H1 (cell line): ENCODE data around the gene FSIP1. TPM values are rescaled to one million over a fixed set of nuclear protein-coding genes. Genes with fewer than 3 reads are reported as not detected.

ENCODE experiments used
- CTCF ChIA-PET: fragments of 300-600 bp; sonication (Branson Sonifier 250); formaldehyde crosslinking; loops from one replicate; lab custom pipeline; 2021; ENCODE audit not compliant: partially characterized antibody; lab: Charles Lee
- POLR2A ChIA-PET: fragments of 300-600 bp; sonication (Branson Sonifier 250); formaldehyde crosslinking; loops from one replicate; lab custom pipeline; 2021; ENCODE audit warnings: inconsistent platforms; ENCODE audit not compliant: partially characterized antibody; lab: Charles Lee
- DNase-seq, 2 experiments: peaks; one replicate each; pipeline versions ENCODE4 v3.0.0 to v3.0.0-alpha.2; 2010 to 2022; ENCODE audit warnings: low spot score in 2 of 2, low read depth in 1 of 2, mixed read lengths in 1 of 2
- FAIRE-seq: peaks from 2 replicates; lab custom pipeline; 2011; peaks lifted over from hg19 to GRCh38; lab: Jason Lieb, UNC
- H2AFZ ChIP-seq: 2 replicates; pipeline ENCODE4 v1.8.1; 2012; ENCODE audit warnings: low read length, inconsistent platforms
- H2AK5ac ChIP-seq: 2 replicates; pipeline ENCODE4 v1.6.1; 2013; ENCODE audit warnings: low read depth, low read length
- H2BK120ac ChIP-seq: replicated peaks from 2 replicates; pipeline ENCODE3; 2013; ENCODE audit warnings: low read depth, low read length, inconsistent platforms
- H2BK12ac ChIP-seq: 2 replicates; pipeline ENCODE4 v1.6.1; 2013; ENCODE audit warnings: low read depth, low read length
- H2BK15ac ChIP-seq: 2 replicates; pipeline ENCODE4 v1.6.1; 2013; ENCODE audit warnings: low read length
- H2BK20ac ChIP-seq: 2 replicates; pipeline ENCODE4 v1.6.1; 2013; ENCODE audit warnings: low read length
- H2BK5ac ChIP-seq: 2 replicates; pipeline ENCODE4 v1.6.1; 2013; ENCODE audit warnings: low read depth, low read length
- H3K14ac ChIP-seq: 2 replicates; pipeline ENCODE4 v1.6.1; 2013; ENCODE audit warnings: inconsistent platforms; ENCODE audit not compliant: insufficient read length
- H3K18ac ChIP-seq: 2 replicates; pipeline ENCODE4 v1.6.1; 2013; ENCODE audit warnings: low read length; ENCODE audit errors: extremely low read depth
- H3K23ac ChIP-seq: 2 replicates; pipeline ENCODE4 v1.6.1; 2013; ENCODE audit warnings: inconsistent platforms; ENCODE audit not compliant: insufficient read length
- H3K23me2 ChIP-seq: 2 replicates; pipeline ENCODE4 v1.6.1; 2013; ENCODE audit warnings: low read depth, low read length
- H3K27ac ChIP-seq: 2 replicates; pipeline ENCODE4 v1.6.1; 2011; ENCODE audit warnings: low read depth, low read length, inconsistent platforms
- H3K27me3 ChIP-seq, 4 experiments: replicated peaks in 1 of 4; 1 replicate in 1 of 4; 2 replicates in 3 of 4; pipeline versions ENCODE4 v1.6.1 to v1.8.1; 2011 to 2013; ENCODE audit warnings: low read length in 3 of 4, mild to moderate bottlenecking in 3 of 4, inconsistent platforms in 2 of 4, mixed read lengths in 2 of 4, moderate library complexity in 1 of 4; ENCODE audit not compliant: control insufficient read depth in 3 of 4, insufficient read depth in 3 of 4; ENCODE audit errors: extremely low read depth in 1 of 4
- H3K36me3 ChIP-seq, 4 experiments: 2 replicates each; pipeline versions ENCODE4 v1.6.1 to v1.8.1; 2011 to 2013; ENCODE audit warnings: mild to moderate bottlenecking in 4 of 4, low read length in 3 of 4, moderate library complexity in 2 of 4, control low read depth in 1 of 4, inconsistent platforms in 1 of 4; ENCODE audit not compliant: insufficient read depth in 4 of 4, control insufficient read depth in 2 of 4
- H3K4ac ChIP-seq: replicated peaks from 2 replicates; pipeline ENCODE3; 2013; ENCODE audit warnings: low read length, low read depth, mixed read lengths, inconsistent platforms; ENCODE audit not compliant: insufficient read length
- H3K4me1 ChIP-seq, 4 experiments: replicated peaks in 1 of 4; 1 replicate in 1 of 4; 2 replicates in 3 of 4; pipeline versions ENCODE4 v1.6.1 to v1.8.1; 2011 to 2013; ENCODE audit warnings: low read length in 3 of 4, inconsistent platforms in 2 of 4, mixed read lengths in 1 of 4; ENCODE audit not compliant: insufficient read depth in 4 of 4, control insufficient read depth in 3 of 4
- H3K4me2 ChIP-seq, 2 experiments: 2 replicates each; pipeline versions ENCODE4 v1.6.1 to v1.8.1; 2011 to 2013; ENCODE audit warnings: low read depth in 2 of 2, low read length in 2 of 2, control low read depth in 1 of 2, inconsistent platforms in 1 of 2, mild to moderate bottlenecking in 1 of 2; ENCODE audit not compliant: insufficient read depth in 1 of 2
- H3K4me3 ChIP-seq, 4 experiments: fragments of 200-600, 300-600 bp in 1 of 4; sonication (generic), shearing (Covaris generic), sonication (Bioruptor Twin) in 1 of 4; 2 replicates each; pipeline versions ENCODE4 v1.5.1 to v1.8.1; 2011 to 2016; ENCODE audit warnings: low read length in 4 of 4, low read depth in 3 of 4, control low read depth in 2 of 4, inconsistent platforms in 2 of 4, mild to moderate bottlenecking in 2 of 4, mixed read lengths in 1 of 4, moderate library complexity in 1 of 4; ENCODE audit not compliant: insufficient read depth in 2 of 4; ENCODE audit errors: extremely low read depth in 1 of 4
- H3K56ac ChIP-seq: replicated peaks from 2 replicates; pipeline ENCODE3; 2013; ENCODE audit warnings: low read depth, mild to moderate bottlenecking, mixed read lengths, low read length, inconsistent platforms; ENCODE audit not compliant: insufficient read length
- H3K79me1 ChIP-seq: 2 replicates; pipeline ENCODE4 v1.6.1; 2013; ENCODE audit warnings: low read depth, low read length, control low read depth
- H3K79me2 ChIP-seq, 2 experiments: 2 replicates each; pipeline versions ENCODE4 v1.6.1 to v1.8.1; 2012 to 2013; ENCODE audit warnings: low read length in 2 of 2, mild to moderate bottlenecking in 2 of 2, inconsistent platforms in 1 of 2; ENCODE audit not compliant: insufficient read depth in 2 of 2, control insufficient read depth in 1 of 2
- H3K9ac ChIP-seq, 4 experiments: replicated peaks in 1 of 4; 1 replicate in 1 of 4; 2 replicates in 3 of 4; pipeline versions ENCODE4 v1.6.1 to v1.8.1; 2011 to 2013; ENCODE audit warnings: low read depth in 3 of 4, low read length in 3 of 4, control low read depth in 2 of 4, mild to moderate bottlenecking in 2 of 4, moderate library complexity in 2 of 4, inconsistent platforms in 1 of 4; ENCODE audit errors: extremely low read depth in 1 of 4
- H3K9me3 ChIP-seq, 2 experiments: 2 replicates each; pipeline versions ENCODE4 v1.6.1 to v1.8.1; 2012 to 2013; ENCODE audit warnings: mild to moderate bottlenecking in 2 of 2, moderate library complexity in 2 of 2, control low read depth in 1 of 2, inconsistent platforms in 1 of 2, low read depth in 1 of 2, low read length in 1 of 2, mixed read lengths in 1 of 2; ENCODE audit not compliant: insufficient read depth in 2 of 2
- H4K20me1 ChIP-seq, 2 experiments: replicated peaks in 1 of 2; 2 replicates each; pipeline versions ENCODE3 to v1.8.1; 2011 to 2013; ENCODE audit warnings: inconsistent platforms in 2 of 2, low read length in 2 of 2, mild to moderate bottlenecking in 1 of 2; ENCODE audit not compliant: insufficient read depth in 2 of 2, control insufficient read depth in 1 of 2
- H4K5ac ChIP-seq: 2 replicates; pipeline ENCODE4 v1.6.1; 2013; ENCODE audit warnings: low read length, low read depth, mixed read lengths, inconsistent platforms; ENCODE audit not compliant: insufficient read length
- H4K8ac ChIP-seq: 2 replicates; pipeline ENCODE4 v1.8.0; 2013; ENCODE audit warnings: mild to moderate bottlenecking, moderate library complexity, low read length, inconsistent platforms; ENCODE audit not compliant: insufficient read depth; ENCODE audit errors: extremely low read depth
- H4K91ac ChIP-seq: replicated peaks from 2 replicates; pipeline ENCODE3; 2013; ENCODE audit warnings: low read length, mixed read lengths, inconsistent platforms; ENCODE audit not compliant: insufficient read length
- NANOG ChIP-seq: IDR thresholded peaks from 2 replicates; pipeline ENCODE4 v1.6.1; 2011; ENCODE audit warnings: low read length, low read depth, mild to moderate bottlenecking, inconsistent platforms; ENCODE audit not compliant: insufficient read depth, poor library complexity, severe bottlenecking
- WGBS, 2 experiments: shearing (Covaris generic) in 1 of 2; methylation state at CpG; one replicate each; pipeline versions ENCODE4 v1.1.6 to v1.1.7; 2013 to 2015; ENCODE audit warnings: low lambda C conversion rate in 2 of 2, mixed read lengths in 2 of 2, inconsistent platforms in 1 of 2, low coverage in 1 of 2, missing lambda C conversion rate in 1 of 2; ENCODE audit not compliant: insufficient replicate concordance in 2 of 2, insufficient coverage in 1 of 2, insufficient read length in 1 of 2; ENCODE audit errors: extremely low coverage in 1 of 2, missing lambda C conversion rate in 1 of 2; 5-methylcytosine and 5-hydroxymethylcytosine counted together
- polyA plus RNA-seq, 7 experiments: library from polyadenylated mRNA; depleted of rRNA in 3 of 7; stranded (reverse) in 5 of 7; unstranded in 2 of 7; fragments of >200 nt in 5 of 7; fragments of 200-250 nt in 2 of 7; gene quantifications; 1 replicate in 5 of 7; 2 replicates in 1 of 7; 4 replicates in 1 of 7; pipeline versions ENCODE4 v1.2.1 to v1.2.3, GENCODE V29; 2011 to 2013; ENCODE audit warnings: missing spikeins in 2 of 7, mixed read lengths in 2 of 7
- total RNA-seq: library from RNA; stranded (reverse); fragmentation: NEBNext Ultra II Directional; extraction: Animal tissue kit (Norgen Biotek cat#: 25700); gene quantifications from 2 replicates; pipeline ENCODE4 v1.2.1, GENCODE V29; 2021

The FSIP1 gene
- total and polyA plus RNA-seq, 2 of the 8 experiments (the other 6 are each of a cell fraction or from before 2014, with no cell fraction given): 0.18 to 1.3 TPM

- Histone ChIP-seq H3K79me2 (no peaks in the 10 kb centered on the region), H4K5ac (no peak overlapping the region), H3K27ac (no peak overlapping the region), H3K79me1 (no peaks in the 10 kb centered on the region), H3K4me1 (no peaks in the 10 kb centered on the region), H3K4me2 (no peak overlapping the region), H3K4me3 (no peak overlapping the region), H4K8ac (no peak overlapping the region), H2BK15ac (no peak overlapping the region), H4K91ac (no peak overlapping the region), H4K20me1 (no peaks in the 10 kb centered on the region), H2AFZ (no peak overlapping the region), H3K56ac (no peak overlapping the region), H3K23me2 (no peaks in the 10 kb centered on the region), H3K14ac (no peak overlapping the region), H2BK20ac (no peak overlapping the region), H3K23ac (no peak overlapping the region), H2AK5ac (no peak overlapping the region), H3K9me3 (no peaks in the 10 kb centered on the region), H3K4ac (no peak overlapping the region), H2BK12ac (no peak overlapping the region), H3K18ac (no peak overlapping the region), H3K36me3 (no peaks in the 10 kb centered on the region), H2BK5ac (no peak overlapping the region), H3K27me3 (no peaks in the 10 kb centered on the region), H3K9ac (no peak overlapping the region), H2BK120ac (no peak overlapping the region)
- 97% methylated on average over 4 of the region's 4 CpGs; no CpG with 5 or more reads in 1 of the 2 experiments for WGBS, 2 experiments
- DNase-seq (no peak), FAIRE-seq (no peak)
- CTCF ChIA-PET: interaction anchor here (0.6 to 4.5 kb wide), 8 partner anchors 9 to 310 kb away, joined by 3 to 26 read pairs (median 4); no protein-coding TSS in a partner anchor
- POLR2A ChIA-PET: interaction anchor here (0.6 kb wide), 1 partner anchor 372 kb away, joined by 3 read pairs; no protein-coding TSS in a partner anchor
- no peak for TF ChIP-seq NANOG
Measured at GRCh38 chr15:39735120-39735717, 47.4 kb downstream of the FSIP1 start.
